SIG-M5 (cell line): ENCODE data around the gene C17orf78.
A peak's percentile ranks its signal among the peaks of the same experiment; 100 is the strongest.

Experiments used
- DNase-seq: peaks from one replicate; lab custom pipeline; 2025; lab: John Stamatoyannopoulos, UW

The C17orf78 gene

GRCh38 chr17:37438141-37438540 is 62.4 kb downstream of the C17orf78 start:
- no peak for DNase-seq

GRCh38 chr17:37440424-37440823 is 64.6 kb downstream of the C17orf78 start:
- no peak for DNase-seq

- DNase-seq = peak; percentile 46
These were observed 65.7 kb downstream of the C17orf78 start for GRCh38 chr17:37441369-37442014.
